Retinal pigment epithelial cell (primary cell): ENCODE data around the gene SNRNP40.

Experiments used
- DNase-seq: peaks from one replicate; pipeline ENCODE4 v3.0.0-alpha.2; 2010; ENCODE audit warnings: low read depth
- H3K4me3 ChIP-seq: 2 replicates; pipeline ENCODE4 v1.5.1; 2011; ENCODE audit warnings: mild to moderate bottlenecking, low read length, control low read depth, moderate library complexity
- TF ChIP-seq, protein P1 (sequence below): conservative IDR thresholded peaks from 2 replicates; pipeline ENCODE4 v1.5.1; 2011; ENCODE audit warnings: low read depth, low read length, control low read depth, inconsistent platforms

Gene SNRNP40

DNA sequence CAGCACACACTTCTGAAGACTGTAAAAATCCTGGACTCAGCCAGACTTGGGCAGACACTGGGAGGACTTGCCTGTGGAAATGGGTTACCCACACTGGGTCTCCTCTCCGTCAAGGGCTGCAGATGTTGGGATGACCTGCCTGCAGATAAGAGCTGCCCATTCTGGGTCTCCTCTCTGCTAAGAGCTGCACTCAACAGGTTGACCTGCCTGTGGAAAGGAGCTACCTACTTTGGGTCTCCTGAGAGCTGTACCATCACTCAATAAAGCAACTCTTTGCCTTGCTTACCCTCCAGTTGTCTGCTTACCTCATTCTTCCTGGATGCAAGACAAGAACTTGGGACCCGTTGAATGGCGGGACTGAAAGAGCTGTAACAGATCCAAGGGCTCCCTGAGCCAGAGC, 28.4 kb upstream of the SNRNP40 start:
- no peak for DNase-seq
- no peak overlapping the region for H3K4me3 ChIP-seq
- TF ChIP-seq, protein P1, sequence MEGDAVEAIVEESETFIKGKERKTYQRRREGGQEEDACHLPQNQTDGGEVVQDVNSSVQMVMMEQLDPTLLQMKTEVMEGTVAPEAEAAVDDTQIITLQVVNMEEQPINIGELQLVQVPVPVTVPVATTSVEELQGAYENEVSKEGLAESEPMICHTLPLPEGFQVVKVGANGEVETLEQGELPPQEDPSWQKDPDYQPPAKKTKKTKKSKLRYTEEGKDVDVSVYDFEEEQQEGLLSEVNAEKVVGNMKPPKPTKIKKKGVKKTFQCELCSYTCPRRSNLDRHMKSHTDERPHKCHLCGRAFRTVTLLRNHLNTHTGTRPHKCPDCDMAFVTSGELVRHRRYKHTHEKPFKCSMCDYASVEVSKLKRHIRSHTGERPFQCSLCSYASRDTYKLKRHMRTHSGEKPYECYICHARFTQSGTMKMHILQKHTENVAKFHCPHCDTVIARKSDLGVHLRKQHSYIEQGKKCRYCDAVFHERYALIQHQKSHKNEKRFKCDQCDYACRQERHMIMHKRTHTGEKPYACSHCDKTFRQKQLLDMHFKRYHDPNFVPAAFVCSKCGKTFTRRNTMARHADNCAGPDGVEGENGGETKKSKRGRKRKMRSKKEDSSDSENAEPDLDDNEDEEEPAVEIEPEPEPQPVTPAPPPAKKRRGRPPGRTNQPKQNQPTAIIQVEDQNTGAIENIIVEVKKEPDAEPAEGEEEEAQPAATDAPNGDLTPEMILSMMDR, result no peak

GRCh38 chr1:31324093-31324492, 27.5 kb upstream of the SNRNP40 start:
- no peak overlapping the region for H3K4me3 ChIP-seq
- DNase-seq, result no peak
- TF ChIP-seq, protein P1, result no peak

DNA sequence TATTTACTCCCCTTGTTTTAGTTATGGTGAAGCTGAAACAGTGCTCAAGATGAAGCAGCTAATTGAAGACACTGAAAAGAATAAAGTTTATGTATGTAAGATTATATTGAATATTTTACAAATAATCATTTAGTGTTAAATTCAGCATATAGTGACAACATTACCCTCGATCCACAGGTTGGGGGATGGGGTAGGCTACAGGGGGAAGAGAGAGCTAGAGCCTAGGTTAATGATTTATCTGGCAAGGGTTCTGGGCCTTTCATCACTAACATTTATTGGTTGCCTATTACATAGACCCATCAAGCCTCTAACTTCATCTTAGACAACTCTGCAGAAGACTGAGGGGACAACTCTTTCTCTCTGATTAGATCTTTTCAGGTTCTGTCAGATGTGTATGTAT, 21.6 kb upstream of the SNRNP40 start:
- TF ChIP-seq, protein P1, result no peak
- DNase-seq, result no peak
- H3K4me3 ChIP-seq, result no peak overlapping the region

- DNase-seq, result no peak
- TF ChIP-seq, protein P1, result no peak
- no peak overlapping the region for H3K4me3 ChIP-seq
Measured at GRCh38 chr1:31315902-31316301, 19.3 kb upstream of the SNRNP40 start.

- TF ChIP-seq, protein P1, result no peak
- H3K4me3 ChIP-seq, result no peak overlapping the region
- DNase-seq, result no peak
Measured at GRCh38 chr1:31310198-31310597, 13.6 kb upstream of the SNRNP40 start.

DNA sequence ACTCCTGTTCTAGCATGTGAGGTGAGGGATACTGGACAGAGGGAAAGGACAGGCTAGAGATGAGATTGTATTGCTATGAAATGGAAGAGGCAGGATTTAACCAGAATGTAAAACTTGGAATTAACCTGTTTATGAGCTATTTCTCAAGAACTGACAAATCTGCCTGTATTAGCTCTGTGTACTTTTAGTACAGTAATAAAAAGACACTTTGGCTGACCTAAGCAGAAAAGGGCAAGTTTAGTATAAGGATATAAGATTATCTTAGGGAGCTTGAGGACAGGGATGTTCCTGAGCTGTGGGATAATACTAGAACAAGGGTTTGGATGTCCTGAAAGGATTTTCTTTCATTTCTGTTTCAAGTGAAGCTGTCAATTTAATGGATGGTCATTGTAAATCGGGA, 11.4 kb upstream of the SNRNP40 start:
- H3K4me3 ChIP-seq, result no peak overlapping the region
- TF ChIP-seq, protein P1, result no peak
- DNase-seq, result no peak

GRCh38 chr1:31306278-31306677, 9.7 kb upstream of the SNRNP40 start:
- no peak for DNase-seq
- TF ChIP-seq, protein P1, result no peak
- H3K4me3 ChIP-seq, result no peak overlapping the region
